Measurements from ENCODE around the gene DENND1A.

- TF ChIP-seq SNAPC5 (CRISPR knock-in tag; IDR thresholded peaks at IDR 0.05; ENCODE audit: borderline replicate concordance) = no peak
- TF ChIP-seq DRAP1 (CRISPR knock-in tag; IDR thresholded peaks at IDR 0.05) = no peak
- no peak for TF ChIP-seq TBX2 (CRISPR knock-in tag; IDR thresholded peaks at IDR 0.05; ENCODE audit: borderline replicate concordance)
- no peak for TF ChIP-seq ZNF121 (CRISPR knock-in tag; IDR thresholded peaks at IDR 0.05)
These were observed 527.9 kb downstream of the DENND1A start for GRCh38 chr9:123401879-123402513.
